LNCAP (cell line): Measurements from ENCODE around the gene OGFOD1.

ENCODE experiments used
- TF ChIP-seq, protein P1 (sequence below): fragments of 450-650 bp; IDR thresholded peaks from 2 replicates; pipeline ENCODE4 v1.5.1; 2017; ENCODE audit warnings: mild to moderate bottlenecking

OGFOD1 gene

DNA sequence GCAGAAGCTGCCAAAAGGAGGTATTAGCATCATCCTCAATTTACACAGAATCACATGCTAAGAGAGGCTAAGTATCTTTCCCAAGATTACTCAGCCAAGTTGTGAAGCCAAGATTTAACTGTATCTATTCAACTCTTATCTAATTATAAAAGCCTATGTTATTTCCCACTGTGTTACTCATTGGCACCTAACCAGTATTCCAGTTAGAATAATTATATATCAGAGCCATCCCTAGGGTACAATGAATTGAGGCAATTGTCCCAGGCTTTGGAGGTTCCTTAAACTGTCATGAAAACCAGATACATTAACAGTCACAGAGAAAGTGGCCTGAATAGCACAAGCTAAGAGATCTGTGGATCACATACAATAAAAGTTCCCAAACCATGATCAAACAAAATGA lies 15.1 kb upstream of the OGFOD1 start:
- TF ChIP-seq, protein P1, sequence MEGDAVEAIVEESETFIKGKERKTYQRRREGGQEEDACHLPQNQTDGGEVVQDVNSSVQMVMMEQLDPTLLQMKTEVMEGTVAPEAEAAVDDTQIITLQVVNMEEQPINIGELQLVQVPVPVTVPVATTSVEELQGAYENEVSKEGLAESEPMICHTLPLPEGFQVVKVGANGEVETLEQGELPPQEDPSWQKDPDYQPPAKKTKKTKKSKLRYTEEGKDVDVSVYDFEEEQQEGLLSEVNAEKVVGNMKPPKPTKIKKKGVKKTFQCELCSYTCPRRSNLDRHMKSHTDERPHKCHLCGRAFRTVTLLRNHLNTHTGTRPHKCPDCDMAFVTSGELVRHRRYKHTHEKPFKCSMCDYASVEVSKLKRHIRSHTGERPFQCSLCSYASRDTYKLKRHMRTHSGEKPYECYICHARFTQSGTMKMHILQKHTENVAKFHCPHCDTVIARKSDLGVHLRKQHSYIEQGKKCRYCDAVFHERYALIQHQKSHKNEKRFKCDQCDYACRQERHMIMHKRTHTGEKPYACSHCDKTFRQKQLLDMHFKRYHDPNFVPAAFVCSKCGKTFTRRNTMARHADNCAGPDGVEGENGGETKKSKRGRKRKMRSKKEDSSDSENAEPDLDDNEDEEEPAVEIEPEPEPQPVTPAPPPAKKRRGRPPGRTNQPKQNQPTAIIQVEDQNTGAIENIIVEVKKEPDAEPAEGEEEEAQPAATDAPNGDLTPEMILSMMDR = no peak

DNA sequence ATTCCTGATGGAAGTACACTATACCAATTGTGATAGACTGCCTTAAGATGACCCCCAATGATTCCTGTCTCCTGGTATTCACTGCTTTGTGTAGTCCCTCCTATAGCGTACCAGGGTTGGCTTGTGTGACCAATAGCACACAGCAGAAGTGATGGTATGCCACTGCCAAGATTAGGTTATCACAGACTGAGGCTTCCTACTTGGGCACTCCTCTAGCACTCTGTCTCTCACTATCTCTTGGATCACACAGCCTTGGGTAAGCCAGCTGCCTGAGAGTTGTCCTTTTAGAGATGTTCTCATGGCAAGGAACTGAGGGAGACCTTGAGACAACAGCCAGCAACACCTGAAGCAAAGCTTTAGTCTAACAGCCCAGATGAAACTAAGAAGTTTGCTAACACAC lies 13.3 kb upstream of the OGFOD1 start:
- TF ChIP-seq, protein P1 = no peak

DNA sequence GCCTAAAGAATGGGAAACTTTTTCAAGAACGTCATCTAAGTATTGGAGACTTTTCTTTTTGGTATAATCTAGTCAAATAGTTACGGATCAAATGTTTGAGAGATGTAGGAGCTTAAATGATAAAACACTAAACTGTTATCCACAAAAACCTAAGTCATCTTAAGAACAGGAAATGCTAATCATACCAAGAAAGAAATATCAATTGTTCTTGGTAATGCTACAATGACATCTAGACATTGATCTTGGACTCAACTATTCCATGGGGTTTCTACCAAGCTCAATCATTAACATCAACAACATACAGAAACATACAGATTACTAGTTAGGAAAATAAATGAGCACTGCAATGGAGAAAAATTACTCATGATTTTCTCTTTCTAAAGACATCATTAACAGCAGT lies 4.1 kb upstream of the OGFOD1 start:
- TF ChIP-seq, protein P1 = no peak

DNA sequence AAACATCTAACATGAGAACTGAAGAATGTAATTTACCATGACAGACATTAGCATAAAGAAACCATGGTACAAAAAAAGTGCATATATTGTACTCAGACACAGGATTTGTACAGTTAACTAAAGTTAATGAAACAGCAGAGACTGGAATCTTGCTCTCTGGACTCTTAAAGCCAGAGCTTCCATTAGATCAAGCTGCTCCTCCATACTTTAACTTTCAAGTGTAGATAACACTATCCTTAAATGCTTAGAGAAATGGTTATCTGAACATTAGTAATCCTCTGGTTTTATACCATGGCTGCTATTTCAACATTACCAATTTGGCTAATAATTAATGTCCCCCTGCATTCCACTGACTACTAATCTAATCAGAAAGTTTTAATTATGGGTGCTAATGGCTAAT lies 3.3 kb upstream of the OGFOD1 start:
- TF ChIP-seq, protein P1 = no peak

DNA sequence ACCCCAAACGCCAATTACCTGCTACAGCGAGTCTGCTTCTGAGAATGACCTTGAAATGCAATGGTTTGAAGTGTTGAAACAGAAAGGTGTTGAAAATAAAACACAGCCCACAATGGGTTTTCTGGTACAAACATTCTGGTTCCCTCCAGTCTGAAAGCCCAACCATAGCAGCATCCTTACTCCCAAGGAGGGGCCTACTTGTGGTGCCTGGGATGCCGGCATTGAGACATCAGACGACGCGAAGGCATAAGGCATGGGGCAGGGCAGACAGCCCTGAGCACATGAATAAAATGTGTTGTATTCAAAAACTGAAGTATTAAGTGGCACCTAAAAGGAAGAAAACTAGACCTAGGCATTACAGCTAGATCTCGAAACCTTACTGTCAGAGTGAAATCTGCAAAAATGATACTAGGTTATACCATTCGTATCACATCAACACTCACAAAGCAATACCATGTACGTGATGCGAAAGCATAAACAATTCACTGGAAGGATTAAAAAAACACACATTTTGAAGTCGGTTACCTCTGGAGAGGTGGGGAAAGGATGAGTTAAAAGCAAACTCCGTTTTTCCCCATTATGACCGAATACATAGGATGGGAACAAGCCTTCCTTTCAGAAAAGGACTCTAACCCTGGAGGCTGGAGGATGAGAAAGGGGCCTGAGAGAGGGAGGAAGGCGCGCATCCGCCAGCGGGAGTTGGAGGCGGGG lies 924 bp upstream of the OGFOD1 start:
- TF ChIP-seq, protein P1 = no peak

DNA sequence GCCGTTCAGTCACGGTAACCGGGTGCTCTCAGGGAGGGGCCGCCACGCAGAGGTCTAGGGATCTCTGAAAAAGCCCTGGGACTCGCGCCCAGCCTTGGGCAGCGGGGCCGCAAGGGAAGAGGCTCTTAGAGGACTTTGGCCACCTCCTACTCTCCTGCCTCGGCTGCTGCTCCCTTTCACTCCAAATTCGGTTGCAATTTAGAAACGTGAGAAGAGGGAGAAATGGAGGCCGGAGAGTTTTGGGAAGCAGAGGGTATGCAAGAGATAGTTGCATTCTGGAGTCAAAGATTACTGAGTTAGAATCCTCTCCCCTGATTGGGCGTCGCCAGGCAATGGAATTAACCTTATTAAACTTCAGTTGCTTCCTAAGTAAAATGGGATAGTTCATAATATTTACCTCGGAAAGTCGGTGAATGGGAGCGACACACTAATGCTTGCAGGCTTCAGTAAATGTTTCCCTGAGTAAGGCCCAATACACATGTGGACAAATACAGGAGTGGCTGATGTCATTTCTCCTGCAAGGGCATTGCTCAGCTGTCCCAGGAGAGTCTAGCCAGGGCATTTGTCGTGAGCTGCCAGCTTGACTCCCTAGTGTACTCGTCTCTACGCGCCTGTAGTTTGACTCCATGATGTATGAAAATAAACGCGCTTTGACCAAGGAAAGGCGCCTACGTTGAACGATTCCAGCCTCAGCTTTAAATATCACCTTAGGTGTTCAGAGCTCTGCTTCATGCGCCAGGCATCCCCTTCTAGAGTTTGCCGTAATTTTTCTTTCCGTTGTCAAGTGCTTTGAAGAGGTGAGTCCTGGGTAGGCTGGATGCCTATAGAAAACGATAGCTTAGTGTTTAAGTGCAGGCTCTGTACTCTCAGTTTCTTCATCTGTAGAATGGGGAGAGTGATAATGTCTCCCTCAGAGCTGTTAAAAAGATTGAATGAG lies 667 bp downstream of the OGFOD1 start:
- TF ChIP-seq, protein P1 = no peak

DNA sequence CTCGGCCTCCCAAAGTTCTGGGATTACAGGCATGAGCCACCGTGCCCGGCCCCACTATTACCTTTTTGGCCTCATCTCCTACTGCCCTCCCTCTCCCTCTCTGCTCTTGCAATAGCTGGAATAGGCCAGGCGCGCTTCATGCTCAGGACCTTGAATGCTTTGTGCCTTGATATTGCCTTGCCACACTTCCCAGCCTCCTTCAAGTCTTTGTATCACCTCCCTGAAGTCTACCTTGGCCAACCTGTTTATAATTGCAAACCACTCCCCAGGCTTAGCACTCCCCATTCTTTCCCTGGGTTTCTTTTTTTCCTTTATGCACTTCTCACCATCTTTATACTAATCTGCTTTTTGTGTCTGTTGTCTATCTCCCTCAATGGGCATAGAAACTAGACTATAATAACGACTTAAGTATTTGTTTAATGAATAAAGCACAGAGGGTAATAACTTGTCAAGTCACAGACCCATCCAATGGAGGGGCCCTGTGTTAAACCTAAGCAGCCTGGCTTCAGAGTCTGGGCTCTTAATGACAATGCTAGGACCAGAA lies 6.6 kb downstream of the OGFOD1 start:
- TF ChIP-seq, protein P1 = no peak
